Calu3 (cell line): ENCODE data around the gene CYTH1. TPM values are rescaled to one million over a fixed set of nuclear protein-coding genes. Genes with fewer than 3 reads are reported as not detected.

Source experiments
- BruUV-seq: library from RNA; stranded (reverse); fragments of 400-500 nt; replicated peaks from 2 replicates; lab custom pipeline; 2021; lab: Mats Ljungman, UMichigan
- CTCF ChIA-PET: fragments of 300-600 bp; sonication (Branson Sonifier 250); formaldehyde crosslinking; loops from one replicate; lab custom pipeline; 2022; ENCODE audit warnings: antibody characterized with exemption; lab: Charles Lee
- DNase-seq: peaks from one replicate; pipeline ENCODE4 v3.0.0; 2022
- H3K27ac Mint-ChIP-seq: one replicate; pipeline ENCODE4 v1.8.0; 2022; ENCODE audit warnings: mixed read lengths; ENCODE audit not compliant: unreplicated experiment
- H3K27me3 Mint-ChIP-seq: one replicate; pipeline ENCODE4 v1.8.0; 2022; ENCODE audit warnings: mixed read lengths; ENCODE audit not compliant: unreplicated experiment
- H3K36me3 Mint-ChIP-seq: one replicate; pipeline ENCODE4 v1.8.0; 2022; ENCODE audit warnings: mild to moderate bottlenecking, moderate library complexity, mixed read lengths; ENCODE audit not compliant: insufficient read depth, unreplicated experiment
- H3K4me1 Mint-ChIP-seq: one replicate; pipeline ENCODE4 v1.8.0; 2022; ENCODE audit warnings: mild to moderate bottlenecking, low read depth, mixed read lengths; ENCODE audit not compliant: unreplicated experiment
- H3K4me3 Mint-ChIP-seq: one replicate; pipeline ENCODE4 v1.8.0; 2022; ENCODE audit warnings: mild to moderate bottlenecking, low read depth, moderate library complexity, mixed read lengths; ENCODE audit not compliant: unreplicated experiment
- H3K9me3 Mint-ChIP-seq: one replicate; pipeline ENCODE4 v1.8.0; 2022; ENCODE audit warnings: low read depth, mixed read lengths; ENCODE audit not compliant: unreplicated experiment
- intact Hi-C: fragments of 100-400 bp; cut with micrococcal nuclease; formaldehyde crosslinking; loops from one replicate; pipeline ENCODE4 v1.10.0; 2022; ENCODE audit not compliant: unreplicated experiment
- total RNA-seq: library from RNA; stranded (reverse); gene quantifications from 2 replicates; pipeline ENCODE4 v1.2.3, GENCODE V29; 2022
- TF ChIP-seq, protein P1 (sequence below): fragments of 200-600 bp; IDR thresholded peaks from one replicate; pipeline ENCODE4 v1.8.0; 2022; ENCODE audit warnings: antibody characterized with exemption; ENCODE audit not compliant: unreplicated experiment

CYTH1 gene
- total RNA-seq, 1 experiment from 2014 or later = 40.5 TPM

DNA sequence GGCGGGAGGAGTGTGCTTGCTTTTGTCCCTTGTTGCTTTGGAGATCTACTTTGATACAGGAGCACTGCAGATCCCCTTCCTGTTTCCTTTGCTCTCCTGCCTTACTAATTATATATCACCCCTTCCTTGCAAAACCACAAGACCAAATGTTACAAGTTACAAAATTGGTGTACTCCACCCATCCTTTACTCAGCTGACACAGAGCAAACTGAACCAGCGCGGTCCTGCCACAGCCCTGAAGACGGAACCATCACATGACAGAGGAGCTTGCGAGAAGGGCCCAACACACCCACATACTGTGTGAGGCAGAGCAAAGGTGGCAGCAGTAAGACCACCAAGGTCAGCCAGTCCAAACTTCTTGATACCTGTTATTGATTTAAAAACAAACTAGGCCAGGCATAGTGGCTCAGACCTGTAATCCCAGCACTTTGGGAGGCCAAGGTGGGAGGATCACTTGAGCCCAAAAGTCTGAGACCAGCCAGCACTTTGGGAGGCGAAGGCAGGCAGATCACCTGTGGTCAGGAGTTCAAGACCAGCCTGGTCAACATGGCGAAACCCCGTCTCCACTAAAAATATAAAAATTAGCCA, 33.2 kb downstream of the CYTH1 start:
- no peak for DNase-seq
- BruUV-seq = no TSS peak
- CTCF ChIA-PET = no interaction called here
- TF ChIP-seq, protein P1, sequence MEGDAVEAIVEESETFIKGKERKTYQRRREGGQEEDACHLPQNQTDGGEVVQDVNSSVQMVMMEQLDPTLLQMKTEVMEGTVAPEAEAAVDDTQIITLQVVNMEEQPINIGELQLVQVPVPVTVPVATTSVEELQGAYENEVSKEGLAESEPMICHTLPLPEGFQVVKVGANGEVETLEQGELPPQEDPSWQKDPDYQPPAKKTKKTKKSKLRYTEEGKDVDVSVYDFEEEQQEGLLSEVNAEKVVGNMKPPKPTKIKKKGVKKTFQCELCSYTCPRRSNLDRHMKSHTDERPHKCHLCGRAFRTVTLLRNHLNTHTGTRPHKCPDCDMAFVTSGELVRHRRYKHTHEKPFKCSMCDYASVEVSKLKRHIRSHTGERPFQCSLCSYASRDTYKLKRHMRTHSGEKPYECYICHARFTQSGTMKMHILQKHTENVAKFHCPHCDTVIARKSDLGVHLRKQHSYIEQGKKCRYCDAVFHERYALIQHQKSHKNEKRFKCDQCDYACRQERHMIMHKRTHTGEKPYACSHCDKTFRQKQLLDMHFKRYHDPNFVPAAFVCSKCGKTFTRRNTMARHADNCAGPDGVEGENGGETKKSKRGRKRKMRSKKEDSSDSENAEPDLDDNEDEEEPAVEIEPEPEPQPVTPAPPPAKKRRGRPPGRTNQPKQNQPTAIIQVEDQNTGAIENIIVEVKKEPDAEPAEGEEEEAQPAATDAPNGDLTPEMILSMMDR = no peak
- Mint-ChIP-seq H3K36me3 (no peaks in the 10 kb centered on the region), H3K27me3 (no peaks in the 10 kb centered on the region), H3K27ac (no peak overlapping the region), H3K4me1 (peaks cover 34% of the 10 kb centered on the region), H3K9me3 (no peaks in the 10 kb centered on the region), H3K4me3 (no peak overlapping the region)
- intact Hi-C loops = no loop called here

DNA sequence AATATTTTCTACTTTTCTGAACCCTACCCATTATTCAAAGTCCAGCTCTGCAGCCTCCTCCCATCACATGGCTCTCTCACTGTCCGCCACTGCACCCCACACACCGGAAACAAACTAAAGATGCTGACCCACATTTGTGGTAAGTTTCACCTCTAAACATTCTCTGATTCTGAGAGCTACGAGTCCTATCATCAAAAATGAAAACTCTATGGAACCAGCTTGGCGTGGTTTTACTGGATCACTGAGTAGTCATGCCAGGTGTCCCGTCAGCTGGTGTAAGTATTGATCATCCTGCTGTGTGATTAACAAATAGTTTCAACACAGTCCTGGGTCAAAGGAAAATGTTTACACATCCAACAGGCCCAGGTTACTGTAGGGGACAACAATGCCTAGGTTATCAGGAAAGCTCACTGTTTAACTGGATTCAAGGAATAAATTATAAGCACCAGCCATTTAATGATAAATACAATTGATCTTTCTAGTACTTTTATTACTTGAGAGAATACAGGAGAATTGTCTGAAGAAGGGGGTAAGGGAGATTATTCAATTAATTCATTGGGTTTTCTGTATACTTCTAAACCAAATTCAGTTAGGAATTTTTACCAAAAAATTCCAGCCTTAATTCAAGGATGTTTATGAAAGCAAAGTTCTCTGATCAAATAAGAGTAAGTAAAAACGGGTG, 33.9 kb downstream of the CYTH1 start:
- BruUV-seq = no TSS peak
- TF ChIP-seq, protein P1 = no peak
- no peaks in the 10 kb centered on the region for H3K27me3 Mint-ChIP-seq
- intact Hi-C loops = no loop called here
- peaks cover 34% of the 10 kb centered on the region for H3K4me1 Mint-ChIP-seq
- H3K9me3 Mint-ChIP-seq = no peaks in the 10 kb centered on the region
- no peak for DNase-seq
- peak overlapping the region; percentile 81 for H3K27ac Mint-ChIP-seq
- no peaks in the 10 kb centered on the region for H3K36me3 Mint-ChIP-seq
- CTCF ChIA-PET = no interaction called here
- H3K4me3 Mint-ChIP-seq = no peak overlapping the region

DNA sequence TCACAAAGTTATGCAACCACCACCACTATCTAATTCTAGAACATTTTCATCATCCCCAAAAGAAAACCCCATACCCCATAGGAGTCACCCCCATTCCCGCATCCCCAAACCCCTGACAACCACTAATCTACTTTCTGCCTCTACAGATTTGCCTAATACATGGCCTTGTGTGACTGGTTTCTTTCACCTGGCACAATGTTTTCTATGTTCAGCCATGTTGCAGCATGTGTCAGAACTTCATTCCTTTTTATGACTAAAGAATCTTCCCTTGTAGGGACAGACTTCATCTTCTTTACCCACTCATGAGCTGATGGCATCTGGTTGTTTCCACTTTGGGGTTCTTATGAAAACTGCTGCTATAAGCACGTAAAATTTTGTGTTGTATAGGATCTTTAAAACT, 34.6 kb downstream of the CYTH1 start:
- intact Hi-C loops = no loop called here
- no TSS peak for BruUV-seq
- no peaks in the 10 kb centered on the region for H3K9me3 Mint-ChIP-seq
- no peak overlapping the region for H3K27ac Mint-ChIP-seq
- DNase-seq = no peak
- H3K27me3 Mint-ChIP-seq = no peaks in the 10 kb centered on the region
- CTCF ChIA-PET = no interaction called here
- TF ChIP-seq, protein P1 = no peak
- H3K36me3 Mint-ChIP-seq = no peaks in the 10 kb centered on the region
- peaks cover 34% of the 10 kb centered on the region for H3K4me1 Mint-ChIP-seq
- H3K4me3 Mint-ChIP-seq = no peak overlapping the region

DNA sequence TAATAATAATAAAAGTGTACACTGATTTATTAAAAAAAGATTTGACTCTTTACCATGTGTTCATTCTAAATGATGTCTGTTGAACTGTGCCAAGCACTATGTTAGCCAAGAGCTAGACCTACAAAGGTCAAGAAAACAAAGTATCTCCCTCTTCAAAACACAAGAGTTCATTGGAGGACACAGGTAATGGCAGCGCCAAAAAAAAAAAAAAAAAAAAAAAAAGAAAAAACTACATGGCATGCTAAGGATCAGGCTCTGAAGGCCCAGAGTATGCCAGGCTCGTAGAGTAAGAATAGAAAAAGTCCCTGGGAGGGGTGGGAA, 35.2 kb downstream of the CYTH1 start:
- DNase-seq = no peak
- CTCF ChIA-PET = no interaction called here
- TF ChIP-seq, protein P1 = no peak
- intact Hi-C loops = no loop called here
- Mint-ChIP-seq H3K36me3 (no peaks in the 10 kb centered on the region), H3K27ac (no peak overlapping the region), H3K4me3 (no peak overlapping the region), H3K27me3 (no peaks in the 10 kb centered on the region), H3K9me3 (no peaks in the 10 kb centered on the region), H3K4me1 (peaks cover 34% of the 10 kb centered on the region)
- BruUV-seq = no TSS peak
